Stimulated activated CD4-positive, alpha-beta T cell treated with anti-CD3 and anti-CD28 coated beads, TNF-alpha, amount 100 ng/mL, for 1 hour (primary cell): ENCODE data around the gene OAS1.
A peak's percentile ranks its signal among the peaks of the same experiment; 100 is the strongest.
"Not testable (repeated sequence)": the region's sequence is repeated elsewhere in the genome, so short reads cannot be mapped to it uniquely, and the experiment has no call there.

Experiments used
- DNase-seq, 3 donors: peaks; one replicate each; pipeline ENCODE4 v3.0.0-alpha.2; 2020; ENCODE audit warnings: low read depth in 3 of 3, low spot score in 1 of 3

The OAS1 gene

DNA sequence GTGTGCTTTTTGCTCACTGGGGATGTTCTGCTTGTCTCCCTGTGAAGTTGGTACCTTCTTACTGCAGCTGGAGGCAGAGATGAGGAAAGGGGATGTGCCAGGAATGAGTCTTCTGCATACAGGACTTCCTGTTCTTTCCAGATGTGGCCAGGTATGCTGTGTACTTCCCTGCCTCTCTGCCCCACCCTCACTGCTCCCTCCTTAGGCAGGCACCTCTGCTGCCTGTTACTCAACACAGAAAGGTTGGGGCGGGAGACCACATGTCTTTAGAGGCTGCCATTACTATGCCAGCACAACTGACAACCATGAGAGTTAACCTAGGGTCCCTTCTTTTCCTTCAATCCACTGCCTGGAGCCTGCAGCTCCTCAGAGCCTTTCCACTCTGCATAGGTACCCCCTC lies 29.5 kb downstream of the OAS1 start:
- DNase-seq = no peak

GRCh38 chr12:112936927-112937326 lies 30.2 kb downstream of the OAS1 start:
- DNase-seq = no peak

DNA sequence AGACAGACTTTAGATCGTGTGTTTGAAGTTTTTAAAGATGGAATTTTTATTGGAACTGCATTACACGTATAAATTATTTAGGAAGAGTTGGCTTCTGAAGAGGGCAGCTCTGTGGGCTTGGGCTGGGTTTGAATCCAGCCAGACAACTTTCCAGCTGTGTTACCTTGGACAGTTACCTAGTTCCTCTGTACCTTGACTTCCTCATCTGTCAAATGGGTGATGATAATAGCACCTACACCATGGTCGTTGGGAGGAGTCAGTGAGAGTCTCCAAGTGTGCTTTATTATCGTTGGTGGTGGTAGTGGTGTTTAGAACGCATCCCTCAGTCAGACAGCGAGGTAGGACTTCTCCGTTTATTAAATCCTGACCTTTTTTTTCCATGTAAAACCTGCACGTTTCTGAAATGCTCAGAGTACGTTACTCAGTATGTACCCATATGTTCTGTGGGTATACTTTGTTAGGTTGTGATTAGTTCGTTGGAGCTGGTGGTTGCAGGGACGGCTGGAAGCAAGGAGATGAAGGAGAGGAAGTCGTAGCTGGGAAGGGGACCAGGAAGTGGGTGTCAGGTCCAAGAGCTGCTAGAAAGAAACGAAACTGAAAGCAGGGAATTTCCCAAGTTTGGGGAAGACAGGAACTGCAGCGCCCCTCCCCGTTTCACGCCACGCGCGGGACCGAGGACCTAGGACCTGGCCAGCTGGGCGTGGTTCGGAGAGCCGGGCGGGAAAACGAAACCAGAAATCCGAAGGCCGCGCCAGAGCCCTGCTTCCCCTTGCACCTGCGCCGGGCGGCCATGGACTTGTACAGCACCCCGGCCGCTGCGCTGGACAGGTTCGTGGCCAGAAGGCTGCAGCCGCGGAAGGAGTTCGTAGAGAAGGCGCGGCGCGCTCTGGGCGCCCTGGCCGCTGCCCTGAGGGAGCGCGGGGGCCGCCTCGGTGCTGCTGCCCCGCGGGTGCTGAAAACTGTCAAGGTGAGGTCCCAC lies 31.3 kb downstream of the OAS1 start, which contains the start of gene OAS3:
Gene OAS3 (plus strand): TSS at position 734 of the 979 bp plus-strand sequence. CDS start 57 bp downstream, at position 791.
- DNase-seq = peak; percentile 24 to 36 (median 32)

DNA sequence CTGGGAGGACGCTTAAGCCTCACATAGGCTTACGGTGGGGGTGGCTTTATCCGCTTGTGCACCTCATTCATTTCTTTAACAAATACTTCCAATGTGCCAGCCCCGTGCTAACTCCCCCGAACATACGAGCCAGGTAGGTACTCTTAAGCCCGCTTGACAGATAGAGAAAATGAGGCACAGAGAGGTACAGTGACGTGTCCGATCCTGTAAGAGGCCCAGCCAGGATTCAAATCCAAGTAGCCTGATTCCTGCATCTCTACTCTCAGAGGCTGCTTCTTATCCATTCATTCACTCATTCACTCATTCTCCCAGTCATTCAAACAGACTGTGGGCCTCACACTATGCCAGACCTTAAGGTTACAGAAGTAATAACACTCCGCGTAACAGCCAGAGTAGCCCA lies 32.0 kb downstream of the OAS1 start:
- no peak for DNase-seq

DNA sequence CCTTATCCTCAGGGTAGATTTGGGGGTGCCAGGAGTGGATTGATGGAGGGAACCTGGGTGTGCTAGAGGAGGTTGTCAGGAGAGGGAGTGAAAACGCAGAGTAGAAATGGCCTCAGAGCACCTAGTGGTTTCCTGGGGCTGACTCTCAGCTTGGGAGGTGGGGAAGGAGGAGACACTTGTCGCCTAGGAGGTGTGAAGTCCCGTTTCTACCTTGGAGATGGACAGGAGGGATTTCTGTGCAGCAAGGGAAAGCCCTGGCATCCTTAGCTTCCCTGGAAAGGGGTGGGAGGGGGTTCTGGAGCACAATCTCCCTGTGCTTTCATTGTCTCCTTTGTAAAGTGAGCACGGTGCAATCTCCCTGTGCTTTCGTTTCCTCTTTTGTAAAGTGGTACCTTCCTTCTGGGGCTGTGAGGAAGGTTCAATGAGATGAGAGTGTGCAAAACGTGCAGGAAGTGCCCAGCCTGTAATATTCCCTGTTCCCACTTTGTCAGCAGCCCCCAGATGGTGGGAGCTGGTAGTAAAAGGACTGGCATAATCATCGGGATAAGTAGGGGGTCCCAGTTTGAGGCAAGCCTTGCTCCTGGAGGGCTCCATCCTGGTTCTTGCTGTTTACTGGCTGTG lies 33.1 kb downstream of the OAS1 start:
- no peak for DNase-seq

DNA sequence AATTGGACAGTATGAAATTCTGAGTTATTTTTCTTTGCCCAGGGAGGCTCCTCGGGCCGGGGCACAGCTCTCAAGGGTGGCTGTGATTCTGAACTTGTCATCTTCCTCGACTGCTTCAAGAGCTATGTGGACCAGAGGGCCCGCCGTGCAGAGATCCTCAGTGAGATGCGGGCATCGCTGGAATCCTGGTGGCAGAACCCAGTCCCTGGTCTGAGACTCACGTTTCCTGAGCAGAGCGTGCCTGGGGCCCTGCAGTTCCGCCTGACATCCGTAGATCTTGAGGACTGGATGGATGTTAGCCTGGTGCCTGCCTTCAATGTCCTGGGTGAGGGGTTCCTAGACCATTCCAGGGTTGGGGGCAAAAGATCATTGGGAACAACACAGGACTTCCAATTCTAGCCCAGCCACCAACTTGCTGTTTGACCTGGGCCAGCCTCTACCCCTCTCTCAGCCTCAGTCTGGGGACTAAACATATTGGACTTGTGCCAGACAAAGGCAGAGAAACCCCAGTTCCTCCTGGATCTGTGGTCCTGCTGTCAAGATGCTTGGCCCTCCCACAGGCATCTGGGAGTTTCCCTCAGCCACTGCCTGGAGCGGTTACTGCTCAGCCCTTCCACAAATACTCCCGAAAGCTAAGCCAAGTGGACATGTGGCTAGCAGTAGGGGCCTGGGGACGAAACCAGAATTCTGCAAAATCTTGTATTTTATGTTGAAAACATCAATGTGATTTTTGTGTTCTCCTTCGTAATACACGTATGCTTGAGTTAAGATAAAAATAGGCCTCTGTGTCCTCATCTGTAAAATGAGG lies 35.0 kb downstream of the OAS1 start:
- no peak for DNase-seq

DNA sequence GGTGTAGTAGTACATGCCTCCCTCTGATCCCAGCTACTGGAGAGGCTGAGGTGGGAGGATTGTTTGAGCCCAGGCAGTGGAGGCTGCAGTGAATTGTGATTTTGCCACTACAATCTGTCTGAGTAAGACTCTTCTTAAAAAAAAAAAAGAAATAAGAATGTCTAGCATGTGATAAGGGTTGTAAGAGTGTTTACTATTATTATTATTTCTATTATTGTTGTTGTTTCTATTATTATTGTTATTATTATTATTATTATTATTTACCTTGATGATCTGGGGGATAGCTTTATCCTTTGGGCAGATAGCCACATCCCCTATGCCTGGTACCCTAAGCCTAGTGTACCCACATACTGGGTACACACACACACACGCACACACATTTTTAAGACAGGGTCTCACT lies 35.8 kb downstream of the OAS1 start:
- no peak for DNase-seq

DNA sequence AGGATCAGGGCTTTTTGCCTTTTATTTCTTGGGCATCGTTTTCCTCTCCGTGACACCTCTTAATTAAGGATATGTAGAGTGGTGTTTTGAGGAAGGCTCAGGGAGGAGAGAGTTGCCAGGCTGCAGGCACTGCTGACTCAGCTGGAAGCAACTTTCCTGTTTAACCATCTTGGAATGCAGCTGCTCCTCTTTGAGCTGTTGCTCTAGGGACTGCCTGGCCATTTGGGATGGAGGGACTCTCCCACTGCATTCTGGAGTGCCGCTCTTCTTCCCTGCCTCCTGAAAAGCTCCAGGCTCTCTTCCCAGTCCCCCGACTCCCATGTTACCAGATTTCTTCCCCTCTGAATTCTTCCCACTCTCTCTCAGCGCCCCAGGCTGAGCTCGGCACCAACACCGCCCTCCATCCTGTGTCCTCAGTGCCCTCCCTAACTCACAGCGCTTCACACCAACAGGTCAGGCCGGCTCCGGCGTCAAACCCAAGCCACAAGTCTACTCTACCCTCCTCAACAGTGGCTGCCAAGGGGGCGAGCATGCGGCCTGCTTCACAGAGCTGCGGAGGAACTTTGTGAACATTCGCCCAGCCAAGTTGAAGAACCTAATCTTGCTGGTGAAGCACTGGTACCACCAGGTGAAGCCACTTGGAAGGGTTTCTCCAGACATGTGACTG lies 37.4 kb downstream of the OAS1 start:
- DNase-seq = no peak

DNA sequence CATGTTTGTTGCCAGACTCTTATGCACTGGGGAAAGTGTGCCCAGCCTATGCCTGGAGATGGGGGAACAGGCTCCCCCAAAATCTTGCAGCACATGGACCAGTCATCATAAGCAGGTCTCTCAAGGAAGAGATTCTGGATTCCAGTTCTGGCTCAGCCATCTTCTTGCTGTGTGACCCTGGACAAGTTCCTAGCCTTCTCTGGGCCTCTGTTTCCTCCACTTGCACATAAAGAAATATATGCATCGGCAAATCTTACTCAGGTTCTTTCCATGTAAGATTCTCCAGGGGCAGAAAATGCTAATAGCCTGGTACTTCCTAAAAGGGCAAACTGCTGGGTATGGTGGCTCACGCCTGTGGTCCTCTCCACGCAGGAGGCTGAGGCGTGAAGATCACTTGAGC lies 38.8 kb downstream of the OAS1 start:
- no peak for DNase-seq

GRCh38 chr12:112946236-112947000 lies 39.7 kb downstream of the OAS1 start:
- DNase-seq = no peak

GRCh38 chr12:112947314-112947713 lies 40.6 kb downstream of the OAS1 start:
- DNase-seq = no peak

- DNase-seq = no peak
Measured at GRCh38 chr12:112947761-112948160, 41.0 kb downstream of the OAS1 start.

DNA sequence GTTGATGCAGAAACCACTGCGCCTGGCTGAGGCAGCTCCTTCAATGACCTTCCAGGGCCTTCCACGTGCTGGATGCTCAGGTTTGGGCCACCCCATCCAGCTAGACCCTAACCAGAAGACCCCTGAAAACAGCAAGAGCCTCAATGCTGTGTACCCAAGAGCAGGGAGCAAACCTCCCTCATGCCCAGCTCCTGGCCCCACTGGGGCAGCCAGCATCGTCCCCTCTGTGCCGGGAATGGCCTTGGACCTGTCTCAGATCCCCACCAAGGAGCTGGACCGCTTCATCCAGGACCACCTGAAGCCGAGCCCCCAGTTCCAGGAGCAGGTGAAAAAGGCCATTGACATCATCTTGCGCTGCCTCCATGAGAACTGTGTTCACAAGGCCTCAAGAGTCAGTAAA lies 42.0 kb downstream of the OAS1 start:
- no peak for DNase-seq

- no peak for DNase-seq
Measured at GRCh38 chr12:112950701-112951100, 43.9 kb downstream of the OAS1 start.

GRCh38 chr12:112957125-112957524 lies 50.4 kb downstream of the OAS1 start:
- DNase-seq = not testable (repeated sequence)

DNA sequence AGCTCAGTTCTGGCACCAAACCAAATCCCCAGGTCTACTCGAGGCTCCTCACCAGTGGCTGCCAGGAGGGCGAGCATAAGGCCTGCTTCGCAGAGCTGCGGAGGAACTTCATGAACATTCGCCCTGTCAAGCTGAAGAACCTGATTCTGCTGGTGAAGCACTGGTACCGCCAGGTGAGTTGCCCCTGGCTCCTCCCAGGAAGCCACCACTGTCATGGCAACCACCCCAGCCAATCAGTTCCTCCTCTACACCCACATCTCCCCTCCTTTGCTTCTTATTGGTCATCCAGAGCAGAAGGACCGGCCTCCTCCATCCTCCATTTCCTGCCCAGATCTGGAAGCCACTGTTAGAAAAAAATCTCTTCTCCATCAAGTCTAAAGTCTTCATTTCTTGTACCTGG lies 54.3 kb downstream of the OAS1 start:
- no peak for DNase-seq

DNA sequence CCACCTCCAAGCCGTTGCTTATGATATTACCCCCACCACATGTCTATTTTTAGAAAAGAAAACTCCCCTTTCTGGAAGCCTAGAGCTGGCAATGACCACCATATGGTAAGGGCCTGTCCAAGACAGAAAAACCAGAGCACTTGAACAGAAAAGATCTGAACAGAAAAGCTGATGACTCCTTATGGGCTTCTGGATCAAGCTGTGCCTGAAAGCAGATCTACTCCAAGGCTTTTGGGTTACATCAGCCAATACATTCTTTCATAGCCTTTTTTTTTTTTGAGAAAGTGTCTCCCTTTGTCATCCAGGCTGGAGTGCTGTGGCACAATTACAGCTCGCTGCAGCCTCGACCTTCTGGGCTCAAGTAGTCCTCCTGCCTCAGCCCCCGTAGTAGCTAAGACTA lies 54.8 kb downstream of the OAS1 start:
- DNase-seq = no peak

- no peak for DNase-seq
Measured at GRCh38 chr12:112962561-112962960, 55.8 kb downstream of the OAS1 start.

- no peak for DNase-seq
Measured at GRCh38 chr12:112963227-112963861, 56.6 kb downstream of the OAS1 start.
